BLaER1 treated with 17β-estradiol and CSF1 and Interleukin-3, amounts not matched to agents 10 nM and 100 nM (cell line): ENCODE measurements around the gene SERPINA3.
A peak's percentile ranks its signal among the peaks of the same experiment; 100 is the strongest.

Experiments used
- H3K27ac ChIP-seq, 11 experiments: shearing (Covaris generic); formaldehyde crosslinking; 2 replicates each; pipeline ENCODE4 v1.8.1; 2022
- H3K27me3 ChIP-seq, 11 experiments: shearing (Covaris generic); formaldehyde crosslinking; 2 replicates each; pipeline ENCODE4 v1.8.1; 2022
- H3K36me3 ChIP-seq, 11 experiments: shearing (Covaris generic); formaldehyde crosslinking; 2 replicates each; pipeline ENCODE4 v1.8.1; 2022
- H3K4me1 ChIP-seq, 10 experiments: shearing (Covaris generic); formaldehyde crosslinking; 2 replicates each; pipeline ENCODE4 v1.8.1; 2022
- H3K4me2 ChIP-seq, 11 experiments: shearing (Covaris generic); formaldehyde crosslinking; 2 replicates each; pipeline ENCODE4 v1.8.1; 2022
- H3K4me3 ChIP-seq, 10 experiments: shearing (Covaris generic); formaldehyde crosslinking; 2 replicates each; pipeline ENCODE4 v1.8.1; 2022
- H3K9ac ChIP-seq, 11 experiments: shearing (Covaris generic); formaldehyde crosslinking; 2 replicates each; pipeline ENCODE4 v1.8.1; 2022
- H3K9me3 ChIP-seq, 11 experiments: shearing (Covaris generic); formaldehyde crosslinking; replicated peaks in 1 of 11; 2 replicates each; pipeline ENCODE4 v1.8.1; 2022
- H4K20me1 ChIP-seq, 11 experiments: shearing (Covaris generic); formaldehyde crosslinking; 2 replicates each; pipeline ENCODE4 v1.8.1; 2022
- Cebpa-rat ChIP-seq, 11 experiments: shearing (Covaris generic); IDR thresholded peaks; 2 replicates each; pipeline ENCODE4 v1.8.1; 2022

SERPINA3 gene

GRCh38 chr14:94612174-94612573 is at the start of gene SERPINA3:
Gene SERPINA3 (plus strand): TSS chr14:94612391. CDS start chr14:94614442, 2,051 bp downstream.
- peaks cover 0 to 10% (median 4%) of the 10 kb centered on the region in 11 experiments; a peak in 16 of 22 replicates for H3K9me3 ChIP-seq
- no peak within 1 kb of the TSS for H3K4me3 ChIP-seq
- H3K27me3 ChIP-seq = no peaks in the 10 kb centered on the region
- no peak for TF ChIP-seq Cebpa-rat (IDR thresholded peaks at IDR 0.05)
- no peaks in the 10 kb centered on the region for H3K36me3 ChIP-seq
- no peak within 1 kb of the TSS for H3K9ac ChIP-seq
- no peak within 1 kb of the TSS for H3K27ac ChIP-seq
- H3K4me2 ChIP-seq = peak within 1 kb of the TSS in 1 of 11 experiments; percentile 6; a peak in 1 of 22 replicates
- peaks cover 0 to 6% (median 0%) of the 10 kb centered on the region in 10 experiments; a peak in 2 of 20 replicates for H3K4me1 ChIP-seq
- no peaks in the 10 kb centered on the region for H4K20me1 ChIP-seq

GRCh38 chr14:94562941-94563883 is 49.0 kb upstream of the SERPINA3 start:
- TF ChIP-seq Cebpa-rat (IDR thresholded peaks at IDR 0.05) = no peak
- Histone ChIP-seq H3K4me1 (peaks cover 0 to 6% (median 0%) of the 10 kb centered on the region in 10 experiments; a peak in 3 of 20 replicates), H3K36me3 (no peaks in the 10 kb centered on the region), H3K9ac (no peak overlapping the region), H3K27me3 (no peaks in the 10 kb centered on the region), H3K4me3 (no peak overlapping the region), H3K4me2 (no peak overlapping the region), H4K20me1 (no peaks in the 10 kb centered on the region), H3K27ac (no peak overlapping the region), H3K9me3 (no peaks in the 10 kb centered on the region)

- TF ChIP-seq Cebpa-rat (IDR thresholded peaks at IDR 0.05) = no peak
- Histone ChIP-seq H3K4me2 (no peak overlapping the region), H3K27me3 (no peaks in the 10 kb centered on the region), H3K9me3 (no peaks in the 10 kb centered on the region), H4K20me1 (no peaks in the 10 kb centered on the region), H3K4me3 (no peak overlapping the region), H3K36me3 (no peaks in the 10 kb centered on the region), H3K4me1 (peaks cover 0 to 6% (median 0%) of the 10 kb centered on the region in 10 experiments; a peak in 3 of 20 replicates), H3K9ac (no peak overlapping the region), H3K27ac (no peak overlapping the region)
These were observed 47.8 kb upstream of the SERPINA3 start for GRCh38 chr14:94564381-94564780.

- H3K36me3 ChIP-seq = no peaks in the 10 kb centered on the region
- peaks cover 0 to 12% (median 0%) of the 10 kb centered on the region in 10 experiments; a peak in 4 of 20 replicates for H3K4me1 ChIP-seq
- H3K9me3 ChIP-seq = no peaks in the 10 kb centered on the region
- TF ChIP-seq Cebpa-rat (IDR thresholded peaks at IDR 0.05) = no peak
- no peaks in the 10 kb centered on the region for H3K27me3 ChIP-seq
- no peak overlapping the region for H3K4me3 ChIP-seq
- no peak overlapping the region for H3K27ac ChIP-seq
- no peak overlapping the region for H3K9ac ChIP-seq
- no peak overlapping the region for H3K4me2 ChIP-seq
- no peaks in the 10 kb centered on the region for H4K20me1 ChIP-seq
These were observed 44.0 kb upstream of the SERPINA3 start for GRCh38 chr14:94568186-94568585.

GRCh38 chr14:94569381-94570001 is 42.7 kb upstream of the SERPINA3 start:
- Histone ChIP-seq H3K9me3 (no peaks in the 10 kb centered on the region), H3K4me1 (peaks cover 0 to 12% (median 0%) of the 10 kb centered on the region in 10 experiments; a peak in 4 of 20 replicates), H3K27ac (no peak overlapping the region), H3K36me3 (no peaks in the 10 kb centered on the region), H3K4me2 (no peak overlapping the region), H3K4me3 (no peak overlapping the region), H3K9ac (no peak overlapping the region), H3K27me3 (no peaks in the 10 kb centered on the region), H4K20me1 (no peaks in the 10 kb centered on the region)
- TF ChIP-seq Cebpa-rat (IDR thresholded peaks at IDR 0.05) = no peak

GRCh38 chr14:94570002-94570400 is 42.2 kb upstream of the SERPINA3 start:
- H3K4me1 ChIP-seq = peaks cover 0 to 12% (median 0%) of the 10 kb centered on the region in 10 experiments; a peak in 4 of 20 replicates
- H3K4me3 ChIP-seq = no peak overlapping the region
- H3K4me2 ChIP-seq = no peak overlapping the region
- H4K20me1 ChIP-seq = no peaks in the 10 kb centered on the region
- H3K9me3 ChIP-seq = no peaks in the 10 kb centered on the region
- no peak overlapping the region for H3K27ac ChIP-seq
- H3K9ac ChIP-seq = no peak overlapping the region
- H3K36me3 ChIP-seq = no peaks in the 10 kb centered on the region
- no peak for TF ChIP-seq Cebpa-rat (IDR thresholded peaks at IDR 0.05)
- no peaks in the 10 kb centered on the region for H3K27me3 ChIP-seq

GRCh38 chr14:94570440-94570839 is 41.8 kb upstream of the SERPINA3 start:
- Histone ChIP-seq H3K4me2 (no peak overlapping the region), H3K27ac (no peak overlapping the region), H3K4me1 (peaks cover 0 to 12% (median 0%) of the 10 kb centered on the region in 10 experiments; a peak in 4 of 20 replicates), H3K9me3 (no peaks in the 10 kb centered on the region), H3K9ac (no peak overlapping the region), H3K4me3 (no peak overlapping the region), H4K20me1 (no peaks in the 10 kb centered on the region), H3K36me3 (no peaks in the 10 kb centered on the region), H3K27me3 (no peaks in the 10 kb centered on the region)
- no peak for TF ChIP-seq Cebpa-rat (IDR thresholded peaks at IDR 0.05)

GRCh38 chr14:94571395-94571794 is 40.8 kb upstream of the SERPINA3 start:
- Histone ChIP-seq H3K4me1 (peaks cover 0 to 12% (median 0%) of the 10 kb centered on the region in 10 experiments; a peak in 4 of 20 replicates), H3K4me2 (peak overlapping the region in 1 of 11 experiments; percentile 26; a peak in 2 of 22 replicates), H3K9me3 (no peaks in the 10 kb centered on the region), H3K4me3 (no peak overlapping the region), H3K27me3 (no peaks in the 10 kb centered on the region), H3K9ac (no peak overlapping the region), H4K20me1 (no peaks in the 10 kb centered on the region), H3K36me3 (no peaks in the 10 kb centered on the region), H3K27ac (no peak overlapping the region; a peak in 1 of 22 replicates)
- TF ChIP-seq Cebpa-rat (IDR thresholded peaks at IDR 0.05) = no peak

GRCh38 chr14:94571950-94572349 is 40.2 kb upstream of the SERPINA3 start:
- H3K27me3 ChIP-seq = no peaks in the 10 kb centered on the region
- no peaks in the 10 kb centered on the region for H3K9me3 ChIP-seq
- no peak overlapping the region; a peak in 1 of 22 replicates for H3K27ac ChIP-seq
- no peaks in the 10 kb centered on the region for H3K36me3 ChIP-seq
- no peak overlapping the region for H3K9ac ChIP-seq
- no peak overlapping the region for H3K4me3 ChIP-seq
- H4K20me1 ChIP-seq = no peaks in the 10 kb centered on the region
- no peak for TF ChIP-seq Cebpa-rat (IDR thresholded peaks at IDR 0.05)
- peak overlapping the region in 2 of 11 experiments; percentile 26 to 29; a peak in 4 of 22 replicates for H3K4me2 ChIP-seq
- peaks cover 0 to 12% (median 0%) of the 10 kb centered on the region in 10 experiments; a peak in 4 of 20 replicates for H3K4me1 ChIP-seq
